ENCODE data around the gene NFIX. TPM values are rescaled to one million over a fixed set of nuclear protein-coding genes. Genes with fewer than 3 reads are reported as not detected.

NFIX gene
- total and polyA plus RNA-seq, 2 of the 13 experiments (the other 11 are each of a cell fraction or from before 2014, with no cell fraction given), result 3.4 to 5.4 TPM

GRCh38 chr19:12996406-12997094, 1.3 kb downstream of the NFIX start (continued):
- TF ChIP-seq EED (CRISPR knock-in tag; IDR thresholded peaks at IDR 0.05), result no peak
- TF ChIP-seq ZNF318 (CRISPR knock-in tag; IDR thresholded peaks at IDR 0.05), result no peak
- TF ChIP-seq TBX3 (IDR thresholded peaks at IDR 0.05; ENCODE audit: borderline replicate concordance), result no peak
- TF ChIP-seq TCF7L2 (IDR thresholded peaks at IDR 0.05; ENCODE audit: low read depth, low read length), result no peak
- no peak for TF ChIP-seq USF2 (IDR thresholded peaks at IDR 0.05; ENCODE audit: low read depth, low read length)
- no peak for TF ChIP-seq USF2 (CRISPR knock-in tag; IDR thresholded peaks at IDR 0.05; ENCODE audit: borderline replicate concordance)
- no peak for TF ChIP-seq ZNF501 (CRISPR knock-in tag; IDR thresholded peaks at IDR 0.05)
- TF ChIP-seq MBNL3 (CRISPR knock-in tag; conservative IDR thresholded peaks at IDR 0.05), result no peak
- no peak for TF ChIP-seq ZNF101 (CRISPR knock-in tag; IDR thresholded peaks at IDR 0.05; ENCODE audit: borderline replicate concordance, low read depth)
- no peak for TF ChIP-seq ZNF281 (CRISPR knock-in tag; IDR thresholded peaks at IDR 0.05; ENCODE audit: borderline replicate concordance)
- TF ChIP-seq ZNF724P (CRISPR knock-in tag; IDR thresholded peaks at IDR 0.05; ENCODE audit: borderline replicate concordance), result no peak
- TF ChIP-seq DDIT3 (CRISPR knock-in tag; IDR thresholded peaks at IDR 0.05), result no peak
- no peak for TF ChIP-seq CCAR2 (optimal IDR thresholded peaks at IDR 0.05; ENCODE audit: low read depth, low read length)
- no peak for TF ChIP-seq ZNF121 (CRISPR knock-in tag; IDR thresholded peaks at IDR 0.05)
